Common myeloid progenitor, CD34-positive (primary cell): Measurements from ENCODE around the gene FAM110D.

Experiments used
- CTCF ChIA-PET: fragments of 350-600 bp; sonication (Branson Sonifier 250); formaldehyde crosslinking; loops from one replicate; lab custom pipeline; 2021; ENCODE audit warnings: antibody characterized with exemption; lab: Charles Lee
- POLR2A ChIA-PET: fragments of 350-600 bp; sonication (Branson Sonifier 250); formaldehyde crosslinking; loops from one replicate; lab custom pipeline; 2021; ENCODE audit warnings: antibody characterized with exemption; lab: Charles Lee
- DNase-seq, 3 donors: peaks; one replicate each; pipeline versions ENCODE4 v3.0.0 to v3.0.0-alpha.2; 2013
- H3K27ac ChIP-seq, 2 experiments: 1 replicate in 1 of 2; 2 replicates in 1 of 2; pipeline ENCODE4 v1.7.0; 2013; ENCODE audit warnings: inconsistent platforms in 2 of 2, low read length in 2 of 2, mild to moderate bottlenecking in 2 of 2, low read depth in 1 of 2, moderate library complexity in 1 of 2; ENCODE audit not compliant: severe bottlenecking in 2 of 2, insufficient read depth in 1 of 2, poor library complexity in 1 of 2
- H3K27me3 ChIP-seq, 5 experiments: replicated peaks in 2 of 5; 1 replicate in 3 of 5; 2 replicates in 2 of 5; pipeline versions ENCODE4 v1.6.1 to v1.7.0; 2013; ENCODE audit warnings: low read length in 4 of 5, mild to moderate bottlenecking in 2 of 5, moderate library complexity in 2 of 5, inconsistent platforms in 1 of 5; ENCODE audit not compliant: insufficient read depth in 5 of 5, control insufficient read depth in 4 of 5
- H3K36me3 ChIP-seq, 4 experiments: 1 replicate in 2 of 4; 2 replicates in 2 of 4; pipeline versions ENCODE4 v1.6.1 to v1.7.0; 2013; ENCODE audit warnings: low read length in 3 of 4, control low read depth in 1 of 4, mild to moderate bottlenecking in 1 of 4; ENCODE audit not compliant: control insufficient read depth in 4 of 4, insufficient read depth in 4 of 4
- H3K4me1 ChIP-seq, 4 experiments: 1 replicate in 3 of 4; 2 replicates in 1 of 4; pipeline versions ENCODE4 v1.6.1 to v1.7.1; 2013; ENCODE audit warnings: low read length in 3 of 4, mild to moderate bottlenecking in 3 of 4, control low read depth in 1 of 4, inconsistent platforms in 1 of 4, moderate library complexity in 1 of 4; ENCODE audit not compliant: control insufficient read depth in 4 of 4, insufficient read depth in 4 of 4; ENCODE audit errors: control extremely low read depth in 1 of 4
- H3K4me3 ChIP-seq, 7 experiments: 1 replicate in 4 of 7; 2 replicates in 3 of 7; pipeline versions ENCODE4 v1.5.1 to v1.7.0; 2013; ENCODE audit warnings: mild to moderate bottlenecking in 7 of 7, low read length in 6 of 7, moderate library complexity in 6 of 7, inconsistent platforms in 2 of 7, low read depth in 2 of 7, control low read depth in 1 of 7; ENCODE audit not compliant: insufficient read depth in 4 of 7, control insufficient read depth in 1 of 7; ENCODE audit errors: extremely low read depth in 1 of 7
- H3K9me3 ChIP-seq, 5 experiments: 1 replicate in 4 of 5; 2 replicates in 1 of 5; pipeline versions ENCODE4 v1.6.1 to v1.7.1; 2013; ENCODE audit warnings: low read length in 4 of 5, mild to moderate bottlenecking in 2 of 5, inconsistent platforms in 1 of 5, low read depth in 1 of 5, moderate library complexity in 1 of 5; ENCODE audit not compliant: control insufficient read depth in 4 of 5, insufficient read depth in 2 of 5; ENCODE audit errors: control extremely low read depth in 1 of 5
- WGBS: methylation state at CpG from one replicate; pipeline ENCODE4 v1.1.5; 2013; ENCODE audit not compliant: insufficient coverage; 5-methylcytosine and 5-hydroxymethylcytosine counted together

FAM110D gene

GRCh38 chr1:26125382-26125781 is 33.5 kb upstream of the FAM110D start:
- Histone ChIP-seq H3K27me3 (no peaks in the 10 kb centered on the region), H3K9me3 (no peaks in the 10 kb centered on the region), H3K27ac (peak overlapping the region; percentile 93 to 97), H3K4me3 (peak overlapping the region in 1 of 7 experiments; percentile 71), H3K4me1 (peaks cover 48 to 88% (median 67%) of the 10 kb centered on the region in 4 experiments), H3K36me3 (peaks cover 0 to 13% (median 3%) of the 10 kb centered on the region in 4 experiments)
- CTCF ChIA-PET, result interaction anchor here (1.6 to 10.7 kb wide), 4 partner anchors 10 to 18 kb away, joined by 5 to 188 read pairs (median 12); no protein-coding TSS in a partner anchor
- no peak for DNase-seq
- POLR2A ChIA-PET, result interaction anchor here (0.6 kb wide), 1 partner anchor 15 kb away, joined by 6 read pairs; no protein-coding TSS in a partner anchor

GRCh38 chr1:26125946-26126320 is 32.9 kb upstream of the FAM110D start:
- Histone ChIP-seq H3K4me3 (peak overlapping the region in 4 of 7 experiments; percentile 44 to 71 (median 47)), H3K36me3 (peaks cover 0 to 13% (median 3%) of the 10 kb centered on the region in 4 experiments), H3K9me3 (no peaks in the 10 kb centered on the region), H3K4me1 (peaks cover 48 to 88% (median 66%) of the 10 kb centered on the region in 4 experiments), H3K27me3 (no peaks in the 10 kb centered on the region), H3K27ac (peak overlapping the region; percentile 93 to 97)
- CTCF ChIA-PET, result interaction anchor here (1.5 to 10.7 kb wide), 6 partner anchors 11 to 239 kb away, joined by 3 to 188 read pairs (median 10); no protein-coding TSS in a partner anchor
- DNase-seq, result peak in 1 of 3 donors; percentile 35
- no CpG with 5 or more reads among the region's 1 CpG for WGBS
- POLR2A ChIA-PET, result interaction anchor here (0.7 to 1.7 kb wide), 7 partner anchors 11 to 34 kb away, joined by 3 to 14 read pairs (median 3); partner anchors contain the start of gene PDIK1L

GRCh38 chr1:26126321-26127084 is 32.4 kb upstream of the FAM110D start:
- H3K9me3 ChIP-seq, result no peaks in the 10 kb centered on the region
- H3K4me1 ChIP-seq, result peaks cover 45 to 83% (median 64%) of the 10 kb centered on the region in 4 experiments
- POLR2A ChIA-PET, result interaction anchor here (0.7 to 1.7 kb wide), 8 partner anchors 11 to 33 kb away, joined by 3 to 14 read pairs (median 4); partner anchors contain the start of gene PDIK1L
- H3K27ac ChIP-seq, result peak overlapping the region; percentile 93 to 97
- 47% methylated on average over 3 of the region's 9 CpGs for WGBS
- no peaks in the 10 kb centered on the region for H3K27me3 ChIP-seq
- peak overlapping the region in 5 of 7 experiments; percentile 27 to 71 (median 48) for H3K4me3 ChIP-seq
- H3K36me3 ChIP-seq, result peaks cover 0 to 13% (median 3%) of the 10 kb centered on the region in 4 experiments
- CTCF ChIA-PET, result interaction anchor here (0.6 to 10.7 kb wide), 9 partner anchors 9 to 238 kb away, joined by 3 to 188 read pairs (median 7); no protein-coding TSS in a partner anchor
- DNase-seq, result peak; percentile 92 to 99 (median 97)

GRCh38 chr1:26127235-26128163 is 31.4 kb upstream of the FAM110D start:
- Histone ChIP-seq H3K4me1 (peaks cover 37 to 73% (median 57%) of the 10 kb centered on the region in 4 experiments), H3K9me3 (no peaks in the 10 kb centered on the region), H3K27me3 (no peaks in the 10 kb centered on the region), H3K27ac (peak overlapping the region; percentile 93 to 97), H3K4me3 (peak overlapping the region in 6 of 7 experiments; percentile 15 to 71 (median 46)), H3K36me3 (peaks cover 0 to 6% (median 0%) of the 10 kb centered on the region in 4 experiments)
- DNase-seq, result peak in 2 of 3 donors; percentile 56 to 65
- ChIA-PET POLR2A (interaction anchor here (0.7 to 1.7 kb wide), 5 partner anchors 10 to 92 kb away, joined by 3 to 14 read pairs (median 5); partner anchors contain the start of gene PDIK1L), CTCF (interaction anchor here (1.0 to 10.7 kb wide), 7 partner anchors 10 to 237 kb away, joined by 3 to 188 read pairs (median 9); no protein-coding TSS in a partner anchor)
- 38% methylated on average over 6 of the region's 13 CpGs for WGBS

DNA sequence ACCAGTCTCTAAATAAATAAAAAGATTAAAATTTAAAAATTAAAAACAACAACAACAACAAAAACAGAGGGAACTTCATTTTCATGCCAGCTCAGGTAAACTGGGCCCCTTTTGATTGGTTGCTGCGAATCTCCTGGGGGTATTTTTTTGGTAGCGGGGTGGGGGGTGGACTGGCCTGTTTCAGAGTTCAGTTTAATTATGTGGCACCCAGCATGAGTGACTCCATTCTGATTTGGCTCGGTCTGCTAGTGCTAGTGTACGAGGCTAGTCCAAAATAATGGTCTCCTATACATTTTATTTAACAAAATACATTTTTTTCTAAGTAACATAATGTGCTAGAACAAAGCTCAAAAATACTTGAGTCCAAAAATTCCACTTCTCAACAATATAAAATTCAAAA is 29.1 kb upstream of the FAM110D start:
- WGBS, result no CpG with 5 or more reads among the region's 4 CpGs
- ChIA-PET CTCF (interaction anchor here (0.7 to 10.7 kb wide), 3 partner anchors 14 to 26 kb away, joined by 3 to 188 read pairs (median 4); no protein-coding TSS in a partner anchor), POLR2A (no interaction called here)
- no peak for DNase-seq
- Histone ChIP-seq H3K36me3 (no peaks in the 10 kb centered on the region), H3K4me1 (peaks cover 20 to 51% (median 39%) of the 10 kb centered on the region in 4 experiments), H3K27me3 (no peaks in the 10 kb centered on the region), H3K27ac (peak overlapping the region in 1 of 2 experiments; percentile 97), H3K9me3 (no peaks in the 10 kb centered on the region), H3K4me3 (no peak overlapping the region)

- H3K4me1 ChIP-seq, result peaks cover 11 to 42% (median 33%) of the 10 kb centered on the region in 4 experiments
- WGBS, result no CpG with 5 or more reads among the region's 1 CpG
- H3K27ac ChIP-seq, result no peak overlapping the region
- no peaks in the 10 kb centered on the region for H3K27me3 ChIP-seq
- ChIA-PET CTCF (interaction anchor here (1.3 to 10.7 kb wide), 3 partner anchors 12 to 26 kb away, joined by 3 to 188 read pairs (median 4); no protein-coding TSS in a partner anchor), POLR2A (interaction anchor here (0.6 kb wide), 1 partner anchor 925 kb away, joined by 4 read pairs; no protein-coding TSS in a partner anchor)
- DNase-seq, result no peak
- no peak overlapping the region for H3K4me3 ChIP-seq
- H3K36me3 ChIP-seq, result no peaks in the 10 kb centered on the region
- H3K9me3 ChIP-seq, result peaks cover 0 to 1% (median 0%) of the 10 kb centered on the region in 5 experiments
These were observed 28.2 kb upstream of the FAM110D start for GRCh38 chr1:26130695-26131094.
